ENCODE data around the gene SLC66A2.

Gene SLC66A2

GRCh38 chr18:79956276-79956675 is 4.8 kb upstream of the SLC66A2 start:
- TF ChIP-seq CTCF (conservative IDR thresholded peaks at IDR 0.05; ENCODE audit: low read depth, low read length), result no peak
- no peak overlapping the region for H3K4me3 ChIP-seq (ENCODE audit: low read length)
- DNase-seq (ENCODE audit: low read depth), result no peak

GRCh38 chr18:79955302-79956075 is 4.0 kb upstream of the SLC66A2 start:
- no peak overlapping the region for H3K4me3 ChIP-seq (ENCODE audit: low read length)
- no peak for DNase-seq (ENCODE audit: low read depth)
- TF ChIP-seq CTCF (conservative IDR thresholded peaks at IDR 0.05; ENCODE audit: low read depth, low read length), result no peak

- H3K4me3 ChIP-seq (ENCODE audit: low read length), result no peak overlapping the region
- DNase-seq (ENCODE audit: low read depth), result no peak
- no peak for TF ChIP-seq CTCF (conservative IDR thresholded peaks at IDR 0.05; ENCODE audit: low read depth, low read length)
Measured at GRCh38 chr18:79954791-79955190, 3.3 kb upstream of the SLC66A2 start.

GRCh38 chr18:79953971-79954651 is 2.7 kb upstream of the SLC66A2 start:
- DNase-seq (ENCODE audit: low read depth), result peak; percentile 69
- no peak overlapping the region for H3K4me3 ChIP-seq (ENCODE audit: low read length)
- TF ChIP-seq CTCF (conservative IDR thresholded peaks at IDR 0.05; ENCODE audit: low read depth, low read length), result no peak

- no peak overlapping the region for H3K4me3 ChIP-seq (ENCODE audit: low read length)
- TF ChIP-seq CTCF (conservative IDR thresholded peaks at IDR 0.05; ENCODE audit: low read depth, low read length), result no peak
- DNase-seq (ENCODE audit: low read depth), result no peak
Measured at GRCh38 chr18:79952996-79953559, 1.6 kb upstream of the SLC66A2 start.

GRCh38 chr18:79952456-79952995 is 1.1 kb upstream of the SLC66A2 start:
- no peak for DNase-seq (ENCODE audit: low read depth)
- TF ChIP-seq CTCF (conservative IDR thresholded peaks at IDR 0.05; ENCODE audit: low read depth, low read length), result no peak
- peak overlapping the region; percentile 57 for H3K4me3 ChIP-seq (ENCODE audit: low read length)

All from retinal pigment epithelial cell (primary cell).